ENCODE data around the gene RPS6KC1.
"Not testable (repeated sequence)": the region's sequence is repeated elsewhere in the genome, so short reads cannot be mapped to it uniquely, and the experiment has no call there.

DNA sequence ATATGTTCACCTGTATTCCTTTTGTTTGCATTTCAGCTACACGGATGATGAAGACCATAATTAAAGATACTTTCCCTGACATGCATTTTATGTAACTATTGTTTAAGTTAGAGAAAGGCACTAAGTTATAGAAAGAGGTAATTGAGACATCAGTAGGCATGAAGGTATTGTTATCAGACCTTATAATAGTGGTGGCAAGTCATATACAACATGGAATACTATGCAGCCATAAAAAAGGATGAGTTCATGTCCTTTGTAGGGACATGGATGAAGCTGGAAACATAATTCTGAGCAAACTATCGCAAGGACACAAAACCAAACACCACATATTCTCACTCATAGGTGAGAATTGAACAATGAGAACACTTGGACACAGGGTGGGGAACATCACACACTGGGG is 109.4 kb downstream of the RPS6KC1 start:
- TF ChIP-seq SP1 (IDR thresholded peaks at IDR 0.05); HDGF (IDR thresholded peaks at IDR 0.05; ENCODE audit: borderline replicate concordance); ARNT (IDR thresholded peaks at IDR 0.05); ZNF384 (IDR thresholded peaks at IDR 0.05); TARDBP (IDR thresholded peaks at IDR 0.05): not testable (repeated sequence)

All from HEK293T (cell line).